GM23338 (cell line): ENCODE data around the gene ERICH3.

Experiments used
- CREB1 ChIP-seq: fragments of 250-450 bp; sonication (Bioruptor Pico); IDR thresholded peaks from 2 replicates; pipeline ENCODE4 v1.5.0; 2020; ENCODE audit warnings: low read depth, mild to moderate bottlenecking, moderate library complexity
- CTCF ChIP-seq, 2 experiments: fragments of 200-600 bp in 1 of 2; sonication (generic) in 1 of 2; conservative IDR thresholded peaks; 2 replicates each; pipeline versions ENCODE4 v1.5.1 to v1.6.1; 2016 to 2017; ENCODE audit warnings: antibody characterized with exemption in 2 of 2, low read depth in 2 of 2, mild to moderate bottlenecking in 2 of 2, moderate library complexity in 1 of 2
- EZH2 ChIP-seq: fragments of 200-600 bp; sonication (generic); IDR thresholded peaks from one replicate; pipeline ENCODE4 v1.8.0; 2017; ENCODE audit warnings: antibody characterized with exemption, mild to moderate bottlenecking, low read depth; ENCODE audit not compliant: unreplicated experiment
- EZH2phosphoT487 ChIP-seq: fragments of 200-600 bp; sonication (generic); IDR thresholded peaks from one replicate; pipeline ENCODE4 v1.8.1; 2018; ENCODE audit warnings: antibody characterized with exemption; ENCODE audit not compliant: unreplicated experiment
- JUNB ChIP-seq: IDR thresholded peaks from one replicate; pipeline ENCODE4 v1.6.1; 2016; ENCODE audit warnings: antibody characterized with exemption; ENCODE audit not compliant: unreplicated experiment
- POLR2AphosphoS5 ChIP-seq: IDR thresholded peaks from 2 replicates; pipeline ENCODE4 v1.6.1; 2016; ENCODE audit warnings: antibody characterized with exemption, low read depth
- REST ChIP-seq: IDR thresholded peaks from one replicate; pipeline ENCODE4 v1.6.1; 2018; ENCODE audit warnings: antibody characterized with exemption; ENCODE audit not compliant: unreplicated experiment
- STAT1 ChIP-seq: IDR thresholded peaks from one replicate; pipeline ENCODE4 v1.6.1; 2016; ENCODE audit warnings: antibody characterized with exemption; ENCODE audit not compliant: unreplicated experiment
- ZNF462 ChIP-seq: fragments of 250-450 bp; sonication (Bioruptor Pico); IDR thresholded peaks from 2 replicates; pipeline ENCODE4 v1.5.0; 2020; ENCODE audit warnings: mild to moderate bottlenecking, moderate library complexity

DNA sequence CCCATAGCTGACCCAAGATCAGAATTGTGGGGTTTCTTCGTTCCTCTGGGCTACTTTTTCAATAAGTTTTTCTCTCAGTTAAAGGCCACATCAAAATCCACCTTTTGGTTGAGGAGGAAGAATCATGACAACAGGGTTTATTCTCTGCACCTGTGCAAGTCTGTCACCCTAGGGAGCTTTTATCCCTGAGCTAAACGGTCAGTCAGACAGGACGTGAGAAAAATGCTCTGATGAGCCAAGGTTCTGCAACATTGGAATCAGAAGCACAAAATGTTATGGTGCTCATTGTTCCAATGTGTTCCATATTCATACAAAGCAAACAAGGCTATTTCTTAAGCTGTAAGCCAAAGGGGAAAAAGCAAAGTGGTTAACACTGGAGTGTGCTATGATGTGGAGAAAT is 7.4 kb upstream of the ERICH3 start:
- TF ChIP-seq REST (no peak), CTCF (conservative IDR thresholded peaks at IDR 0.05; ENCODE audit: low read depth in 2 of 2) (no peak), EZH2 (no peak), POLR2AphosphoS5 (no peak), EZH2phosphoT487 (no peak), JUNB (no peak), CREB1 (CRISPR knock-in tag) (no peak), ZNF462 (no peak), STAT1 (no peak)
